Neuron (in vitro differentiated cells): ENCODE measurements around the gene SCN3A.

Experiments used
- H2AFZ ChIP-seq: one replicate; pipeline ENCODE4 v1.6.1; 2013; ENCODE audit warnings: low read depth, mild to moderate bottlenecking, inconsistent platforms, low read length, moderate library complexity
- H3K27me3 ChIP-seq: one replicate; pipeline ENCODE4 v1.6.1; 2013; ENCODE audit warnings: low read length; ENCODE audit not compliant: insufficient read depth
- H3K36me3 ChIP-seq: one replicate; pipeline ENCODE4 v1.6.1; 2013; ENCODE audit warnings: low read length; ENCODE audit not compliant: insufficient read depth
- H3K4me1 ChIP-seq: one replicate; pipeline ENCODE4 v1.6.1; 2013; ENCODE audit warnings: low read length; ENCODE audit not compliant: insufficient read depth
- H3K4me3 ChIP-seq: 2 replicates; pipeline ENCODE4 v1.5.1; 2013; ENCODE audit warnings: mild to moderate bottlenecking, low read length, moderate library complexity
- H3K9me3 ChIP-seq: one replicate; pipeline ENCODE4 v1.6.1; 2013; ENCODE audit warnings: low read length

Gene SCN3A

GRCh38 chr2:165079432-165079831 lies 124.4 kb downstream of the SCN3A start:
- peaks cover 6% of the 10 kb centered on the region for H3K9me3 ChIP-seq
- H3K36me3 ChIP-seq, result no peaks in the 10 kb centered on the region
- H2AFZ ChIP-seq, result no peak overlapping the region
- H3K4me3 ChIP-seq, result no peak overlapping the region
- no peaks in the 10 kb centered on the region for H3K27me3 ChIP-seq
- no peaks in the 10 kb centered on the region for H3K4me1 ChIP-seq

GRCh38 chr2:165078913-165079312 lies 124.9 kb downstream of the SCN3A start:
- no peaks in the 10 kb centered on the region for H3K36me3 ChIP-seq
- H3K27me3 ChIP-seq, result no peaks in the 10 kb centered on the region
- H3K4me3 ChIP-seq, result no peak overlapping the region
- H2AFZ ChIP-seq, result no peak overlapping the region
- peaks cover 6% of the 10 kb centered on the region for H3K9me3 ChIP-seq
- no peaks in the 10 kb centered on the region for H3K4me1 ChIP-seq

GRCh38 chr2:165074884-165075283 lies 129.0 kb downstream of the SCN3A start:
- no peak overlapping the region for H3K4me3 ChIP-seq
- no peaks in the 10 kb centered on the region for H3K27me3 ChIP-seq
- H2AFZ ChIP-seq, result no peak overlapping the region
- H3K9me3 ChIP-seq, result peaks cover 6% of the 10 kb centered on the region
- H3K4me1 ChIP-seq, result peaks cover 4% of the 10 kb centered on the region
- no peaks in the 10 kb centered on the region for H3K36me3 ChIP-seq

DNA sequence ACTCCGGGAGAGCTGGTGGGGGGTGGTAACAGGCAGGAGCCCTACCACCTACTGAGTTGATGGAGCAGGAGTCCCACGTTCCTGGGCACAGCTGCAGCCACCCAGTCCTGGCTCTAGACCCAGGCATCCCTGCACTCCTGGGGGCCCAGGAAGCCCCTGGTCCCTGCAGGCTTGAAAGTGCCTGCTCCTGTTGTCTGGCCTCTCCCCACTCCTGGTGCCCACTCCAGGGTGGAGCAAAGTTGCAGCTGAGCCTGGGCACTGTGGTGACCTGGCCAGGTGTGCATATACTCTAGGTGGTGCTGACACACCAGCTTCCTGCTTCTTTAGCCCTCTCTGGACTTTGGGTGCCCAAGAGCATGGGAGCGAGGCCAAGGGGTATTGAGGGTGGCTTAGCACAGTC lies 129.5 kb downstream of the SCN3A start:
- H3K4me3 ChIP-seq, result no peak overlapping the region
- H3K9me3 ChIP-seq, result peaks cover 6% of the 10 kb centered on the region
- no peak overlapping the region for H2AFZ ChIP-seq
- H3K27me3 ChIP-seq, result no peaks in the 10 kb centered on the region
- peaks cover 10% of the 10 kb centered on the region for H3K4me1 ChIP-seq
- no peaks in the 10 kb centered on the region for H3K36me3 ChIP-seq

GRCh38 chr2:165070076-165070475 lies 133.8 kb downstream of the SCN3A start:
- Histone ChIP-seq H3K36me3 (no peaks in the 10 kb centered on the region), H3K9me3 (peaks cover 3% of the 10 kb centered on the region), H2AFZ (peak overlapping the region; percentile 8), H3K4me1 (peaks cover 42% of the 10 kb centered on the region), H3K27me3 (no peaks in the 10 kb centered on the region), H3K4me3 (no peak overlapping the region)

- Histone ChIP-seq H3K27me3 (no peaks in the 10 kb centered on the region), H3K36me3 (no peaks in the 10 kb centered on the region), H3K4me3 (no peak overlapping the region), H3K4me1 (peaks cover 42% of the 10 kb centered on the region), H2AFZ (no peak overlapping the region), H3K9me3 (no peaks in the 10 kb centered on the region)
These were observed 134.7 kb downstream of the SCN3A start for GRCh38 chr2:165069151-165069550.

DNA sequence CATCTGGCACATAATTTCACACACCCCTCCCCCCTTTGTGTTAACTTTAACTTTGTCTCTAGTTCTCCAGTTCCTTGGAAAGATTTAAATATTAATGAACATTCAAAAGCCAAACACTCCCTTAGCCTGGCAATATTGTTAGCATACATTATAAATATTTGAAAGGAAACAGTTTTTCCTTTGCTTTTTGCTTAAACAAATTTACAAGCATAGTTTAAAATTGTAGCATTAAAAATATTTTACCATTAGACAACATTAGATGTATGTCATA lies 135.4 kb downstream of the SCN3A start:
- Histone ChIP-seq H3K4me3 (peak overlapping the region; percentile 48), H3K4me1 (peaks cover 42% of the 10 kb centered on the region), H3K27me3 (no peaks in the 10 kb centered on the region), H3K36me3 (no peaks in the 10 kb centered on the region), H2AFZ (peak overlapping the region; percentile 80), H3K9me3 (no peaks in the 10 kb centered on the region)

GRCh38 chr2:165067643-165068486 lies 136.0 kb downstream of the SCN3A start:
- peaks cover 42% of the 10 kb centered on the region for H3K4me1 ChIP-seq
- no peaks in the 10 kb centered on the region for H3K9me3 ChIP-seq
- H3K4me3 ChIP-seq, result peak overlapping the region; percentile 48
- H2AFZ ChIP-seq, result peak overlapping the region; percentile 80
- no peaks in the 10 kb centered on the region for H3K36me3 ChIP-seq
- no peaks in the 10 kb centered on the region for H3K27me3 ChIP-seq

DNA sequence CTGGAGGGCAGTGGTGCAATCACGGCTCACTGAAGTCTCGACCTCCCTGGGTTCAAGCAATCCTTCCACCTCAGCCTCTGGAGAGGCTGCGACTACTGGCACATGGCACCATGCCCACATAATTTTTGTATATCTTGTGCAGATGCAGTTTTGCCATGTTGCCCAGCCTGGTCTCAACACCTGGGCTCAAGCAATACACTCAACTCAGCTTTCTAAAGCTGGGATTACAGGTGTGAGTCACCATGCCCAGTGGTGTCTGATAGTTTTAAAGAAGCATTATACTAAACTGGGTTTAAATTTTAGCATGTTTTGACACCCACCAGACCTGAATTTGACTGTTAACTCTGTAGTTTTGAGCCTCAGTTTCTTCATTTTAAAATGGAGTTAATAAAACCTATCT lies 139.1 kb downstream of the SCN3A start:
- H3K9me3 ChIP-seq, result no peaks in the 10 kb centered on the region
- no peak overlapping the region for H2AFZ ChIP-seq
- H3K4me1 ChIP-seq, result peaks cover 36% of the 10 kb centered on the region
- no peak overlapping the region for H3K4me3 ChIP-seq
- H3K36me3 ChIP-seq, result no peaks in the 10 kb centered on the region
- H3K27me3 ChIP-seq, result no peaks in the 10 kb centered on the region

- Histone ChIP-seq H3K9me3 (no peaks in the 10 kb centered on the region), H3K4me1 (peaks cover 8% of the 10 kb centered on the region), H2AFZ (no peak overlapping the region), H3K27me3 (no peaks in the 10 kb centered on the region), H3K36me3 (no peaks in the 10 kb centered on the region), H3K4me3 (no peak overlapping the region)
These were observed 143.4 kb downstream of the SCN3A start for GRCh38 chr2:165060411-165060810.

- Histone ChIP-seq H3K27me3 (no peaks in the 10 kb centered on the region), H3K4me3 (no peak overlapping the region), H3K36me3 (no peaks in the 10 kb centered on the region), H2AFZ (no peak overlapping the region), H3K9me3 (no peaks in the 10 kb centered on the region), H3K4me1 (peaks cover 20% of the 10 kb centered on the region)
These were observed 145.2 kb downstream of the SCN3A start for GRCh38 chr2:165058476-165059265.

- Histone ChIP-seq H3K27me3 (no peaks in the 10 kb centered on the region), H3K4me1 (peaks cover 20% of the 10 kb centered on the region), H2AFZ (no peak overlapping the region), H3K4me3 (no peak overlapping the region), H3K9me3 (no peaks in the 10 kb centered on the region), H3K36me3 (no peaks in the 10 kb centered on the region)
These were observed 145.9 kb downstream of the SCN3A start for GRCh38 chr2:165057931-165058330.

DNA sequence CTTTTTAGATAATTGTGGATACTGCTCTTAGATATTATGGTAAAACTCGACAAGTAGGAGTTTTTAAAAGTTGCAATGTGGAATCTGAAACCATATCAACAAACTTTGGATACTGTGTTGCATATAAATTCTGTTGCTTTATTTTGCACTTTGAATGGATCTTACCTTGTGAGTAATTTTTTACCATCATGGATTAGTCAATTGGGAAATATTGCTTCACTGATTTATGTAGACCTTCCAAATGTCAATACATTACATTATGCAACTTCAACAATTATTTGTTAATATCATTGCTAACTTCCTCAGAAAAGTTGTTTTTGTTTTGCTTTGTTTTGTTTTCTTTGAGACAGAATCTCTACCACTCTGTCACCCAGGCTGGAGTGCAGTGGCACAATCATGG lies 146.5 kb downstream of the SCN3A start:
- no peaks in the 10 kb centered on the region for H3K27me3 ChIP-seq
- peaks cover 20% of the 10 kb centered on the region for H3K4me1 ChIP-seq
- no peaks in the 10 kb centered on the region for H3K36me3 ChIP-seq
- no peaks in the 10 kb centered on the region for H3K9me3 ChIP-seq
- no peak overlapping the region for H3K4me3 ChIP-seq
- no peak overlapping the region for H2AFZ ChIP-seq
